ENCODE data around the gene OR4C16. TPM values are rescaled to one million over a fixed set of nuclear protein-coding genes. Genes with fewer than 3 reads are reported as not detected.

Gene OR4C16
- total RNA-seq, result not detected in 2 replicates
- long read RNA-seq, result 0 reads

GRCh38 chr11:55571828-55572227 lies at the start of gene OR4C16:
OR4C16 (plus strand) TSS chr11:55572128; CDS start chr11:55572128, 0 bp downstream.
- Mint-ChIP-seq H3K27ac (ENCODE audit: unreplicated experiment) (no peak within 1 kb of the TSS), H3K4me3 (ENCODE audit: unreplicated experiment) (no peak within 1 kb of the TSS), H3K36me3 (ENCODE audit: unreplicated experiment) (no peaks in the 10 kb centered on the region), H3K9me3 (ENCODE audit: unreplicated experiment) (peaks cover 40% of the 10 kb centered on the region), H3K27me3 (ENCODE audit: unreplicated experiment) (no peaks in the 10 kb centered on the region), H3K4me1 (ENCODE audit: unreplicated experiment) (no peaks in the 10 kb centered on the region)
- TF ChIP-seq CTCF (IDR thresholded peaks at IDR 0.05), result no peak
- DNase-seq (ENCODE audit: extremely low spot score, unreplicated experiment), result no peak

GRCh38 chr11:55554169-55554568 lies 17.8 kb upstream of the OR4C16 start, which contains the start of gene OR4C15:
OR4C15 (plus strand) TSS chr11:55554469; CDS start chr11:55554469, 0 bp downstream.
- Mint-ChIP-seq H3K27me3 (ENCODE audit: unreplicated experiment) (no peaks in the 10 kb centered on the region), H3K4me3 (ENCODE audit: unreplicated experiment) (no peak within 1 kb of the TSS), H3K27ac (ENCODE audit: unreplicated experiment) (no peak within 1 kb of the TSS), H3K9me3 (ENCODE audit: unreplicated experiment) (peaks cover 35% of the 10 kb centered on the region), H3K4me1 (ENCODE audit: unreplicated experiment) (no peaks in the 10 kb centered on the region), H3K36me3 (ENCODE audit: unreplicated experiment) (no peaks in the 10 kb centered on the region)
- no peak for DNase-seq (ENCODE audit: extremely low spot score, unreplicated experiment)
- no peak for TF ChIP-seq CTCF (IDR thresholded peaks at IDR 0.05)

GRCh38 chr11:55572548-55572947 lies 620 bp downstream of the OR4C16 start:
- Mint-ChIP-seq H3K36me3 (ENCODE audit: unreplicated experiment) (no peaks in the 10 kb centered on the region), H3K9me3 (ENCODE audit: unreplicated experiment) (peaks cover 40% of the 10 kb centered on the region), H3K4me1 (ENCODE audit: unreplicated experiment) (no peaks in the 10 kb centered on the region), H3K27ac (ENCODE audit: unreplicated experiment) (no peak overlapping the region), H3K4me3 (ENCODE audit: unreplicated experiment) (no peak overlapping the region), H3K27me3 (ENCODE audit: unreplicated experiment) (no peaks in the 10 kb centered on the region)
- no peak for TF ChIP-seq CTCF (IDR thresholded peaks at IDR 0.05)
- no peak for DNase-seq (ENCODE audit: extremely low spot score, unreplicated experiment)

- H3K36me3 Mint-ChIP-seq (ENCODE audit: unreplicated experiment), result no peaks in the 10 kb centered on the region
- TF ChIP-seq CTCF (IDR thresholded peaks at IDR 0.05), result no peak
- no peak within 1 kb of the TSS for H3K4me3 Mint-ChIP-seq (ENCODE audit: unreplicated experiment)
Observed at GRCh38 chr11:55607545-55607944, 35.6 kb downstream of the OR4C16 start, which contains the start of gene OR4C11. OR4C11 (minus strand) TSS chr11:55607645; CDS start chr11:55604373, 3,272 bp downstream.

More at GRCh38 chr11:55607545-55607944, 35.6 kb downstream of the OR4C16 start, which contains the start of gene OR4C11:
- H3K27me3 Mint-ChIP-seq (ENCODE audit: unreplicated experiment), result no peaks in the 10 kb centered on the region
- H3K9me3 Mint-ChIP-seq (ENCODE audit: unreplicated experiment), result peaks cover 6% of the 10 kb centered on the region
- H3K27ac Mint-ChIP-seq (ENCODE audit: unreplicated experiment), result no peak within 1 kb of the TSS
- H3K4me1 Mint-ChIP-seq (ENCODE audit: unreplicated experiment), result no peaks in the 10 kb centered on the region
- no peak for DNase-seq (ENCODE audit: extremely low spot score, unreplicated experiment)

Other genes with a start within 250 kb of the OR4C16 start
- not detected in 2 replicates for gene OR4A16, start 228.9 kb upstream of the OR4C16 start, total RNA-seq
- gene OR4A15, start 204.2 kb upstream of the OR4C16 start, total RNA-seq, result not detected in 2 replicates
- gene OR4C15, start 17.7 kb upstream of the OR4C16 start, total RNA-seq, result not detected in 2 replicates
- gene OR4C11, start 35.5 kb downstream of the OR4C16 start, total RNA-seq, result not detected in 2 replicates
- gene OR4P4, start 63.0 kb downstream of the OR4C16 start, total RNA-seq, result not detected in 2 replicates
- not detected in 2 replicates for gene OR4S2, start 76.2 kb downstream of the OR4C16 start, total RNA-seq
- gene OR4C6, start 90.1 kb downstream of the OR4C16 start, total RNA-seq, result not detected in 2 replicates
- not detected in 2 replicates for gene OR5D13, start 201.3 kb downstream of the OR4C16 start, total RNA-seq
- not detected in 2 replicates for gene OR5D14, start 223.4 kb downstream of the OR4C16 start, total RNA-seq
- gene OR5L1, start 239.2 kb downstream of the OR4C16 start, total RNA-seq, result not detected in 2 replicates
- not detected in 2 replicates for gene OR5D18, start 247.5 kb downstream of the OR4C16 start, total RNA-seq

Data from osteocyte (in vitro differentiated cells).